MM.1S (cell line): ENCODE results near the gene NT5DC2.

Experiments used
- DNase-seq: peaks from one replicate; pipeline ENCODE4 v3.0.0-alpha.2; 2015
- H2AFZ ChIP-seq: fragments of 300-600 bp; sonication (generic); 2 replicates; pipeline ENCODE4 v1.6.0; 2016; ENCODE audit warnings: antibody characterized with exemption, low read length
- H3F3A ChIP-seq: fragments of 300-600 bp; sonication (generic); 2 replicates; pipeline ENCODE4 v1.6.1; 2016; ENCODE audit warnings: mild to moderate bottlenecking, antibody characterized with exemption, low read length, moderate library complexity, mixed read lengths; ENCODE audit not compliant: insufficient read depth
- H3K27ac ChIP-seq: fragments of 300-600 bp; sonication (generic); 2 replicates; pipeline ENCODE4 v1.5.1; 2016; ENCODE audit warnings: mild to moderate bottlenecking, low read length
- H3K27me3 ChIP-seq: fragments of 300-600 bp; sonication (generic); replicated peaks from 2 replicates; pipeline ENCODE4 v1.6.0; 2016; ENCODE audit warnings: low read length; ENCODE audit not compliant: insufficient read depth
- H3K36me3 ChIP-seq: fragments of 300-600 bp; sonication (generic); replicated peaks from 2 replicates; pipeline ENCODE4 v1.6.1; 2016; ENCODE audit warnings: mild to moderate bottlenecking, low read length, mixed read lengths; ENCODE audit not compliant: insufficient read depth
- H3K4me1 ChIP-seq: fragments of 300-600 bp; sonication (generic); 2 replicates; pipeline ENCODE4 v1.6.1; 2016; ENCODE audit warnings: low read length, mixed read lengths
- H3K4me2 ChIP-seq: fragments of 300-600 bp; sonication (generic); 2 replicates; pipeline ENCODE4 v1.6.0; 2016; ENCODE audit warnings: low read depth, low read length
- H3K4me3 ChIP-seq: fragments of 300-600 bp; sonication (generic); 2 replicates; pipeline ENCODE4 v1.5.1; 2016; ENCODE audit warnings: low read length, mixed read lengths
- H3K79me2 ChIP-seq: fragments of 300-600 bp; sonication (generic); 2 replicates; pipeline ENCODE4 v1.6.1; 2016; ENCODE audit warnings: mixed run types, low read length, mixed read lengths
- H3K9ac ChIP-seq: fragments of 300-600 bp; sonication (generic); 2 replicates; pipeline ENCODE4 v1.6.1; 2016; ENCODE audit warnings: low read length, mixed read lengths
- H3K9me2 ChIP-seq: fragments of 300-600 bp; sonication (generic); replicated peaks from 2 replicates; pipeline ENCODE4 v1.6.1; 2016; ENCODE audit warnings: mild to moderate bottlenecking, low read length, mixed read lengths; ENCODE audit not compliant: insufficient read depth
- H3K9me3 ChIP-seq: fragments of 300-600 bp; sonication (generic); replicated peaks from 2 replicates; pipeline ENCODE4 v1.6.1; 2016; ENCODE audit warnings: mild to moderate bottlenecking, low read length, mixed read lengths; ENCODE audit not compliant: insufficient read depth
- H4K20me1 ChIP-seq: fragments of 300-600 bp; sonication (generic); 2 replicates; pipeline ENCODE4 v1.6.1; 2016; ENCODE audit warnings: mild to moderate bottlenecking, low read length, moderate library complexity, mixed read lengths; ENCODE audit not compliant: insufficient read depth
- EZH2 ChIP-seq: fragments of 300-600 bp; sonication (generic); optimal IDR thresholded peaks from 2 replicates; pipeline ENCODE3; 2017; ENCODE audit warnings: low read depth, mild to moderate bottlenecking, antibody characterized with exemption, low read length, mixed read lengths
- EZH2phosphoT487 ChIP-seq: fragments of 300-600 bp; sonication (generic); IDR thresholded peaks from 2 replicates; pipeline ENCODE4 v1.6.1; 2018; ENCODE audit warnings: antibody characterized with exemption, low read length
- TF ChIP-seq, protein P1 (sequence below): fragments of 300-600 bp; sonication (generic); IDR thresholded peaks from 2 replicates; pipeline ENCODE4 v1.5.1; 2016; ENCODE audit warnings: antibody characterized with exemption, low read length, mixed read lengths

Gene NT5DC2

GRCh38 chr3:52529376-52530333 lies 4.0 kb downstream of the NT5DC2 start:
- Histone ChIP-seq H3K4me2 (no peak overlapping the region), H3K9me3 (no peaks in the 10 kb centered on the region), H3K36me3 (no peaks in the 10 kb centered on the region), H3K79me2 (no peaks in the 10 kb centered on the region), H2AFZ (no peak overlapping the region), H3F3A (0 out of 2 replicates have a peak, but pooled peaks cover under 1% of the 10 kb centered on the region), H3K9me2 (no peaks in the 10 kb centered on the region), H3K27me3 (no peaks in the 10 kb centered on the region), H3K9ac (no peak overlapping the region), H3K4me1 (no peaks in the 10 kb centered on the region), H3K27ac (no peak overlapping the region), H3K4me3 (no peak overlapping the region), H4K20me1 (no peaks in the 10 kb centered on the region)
- no peak for TF ChIP-seq EZH2
- TF ChIP-seq, protein P1, sequence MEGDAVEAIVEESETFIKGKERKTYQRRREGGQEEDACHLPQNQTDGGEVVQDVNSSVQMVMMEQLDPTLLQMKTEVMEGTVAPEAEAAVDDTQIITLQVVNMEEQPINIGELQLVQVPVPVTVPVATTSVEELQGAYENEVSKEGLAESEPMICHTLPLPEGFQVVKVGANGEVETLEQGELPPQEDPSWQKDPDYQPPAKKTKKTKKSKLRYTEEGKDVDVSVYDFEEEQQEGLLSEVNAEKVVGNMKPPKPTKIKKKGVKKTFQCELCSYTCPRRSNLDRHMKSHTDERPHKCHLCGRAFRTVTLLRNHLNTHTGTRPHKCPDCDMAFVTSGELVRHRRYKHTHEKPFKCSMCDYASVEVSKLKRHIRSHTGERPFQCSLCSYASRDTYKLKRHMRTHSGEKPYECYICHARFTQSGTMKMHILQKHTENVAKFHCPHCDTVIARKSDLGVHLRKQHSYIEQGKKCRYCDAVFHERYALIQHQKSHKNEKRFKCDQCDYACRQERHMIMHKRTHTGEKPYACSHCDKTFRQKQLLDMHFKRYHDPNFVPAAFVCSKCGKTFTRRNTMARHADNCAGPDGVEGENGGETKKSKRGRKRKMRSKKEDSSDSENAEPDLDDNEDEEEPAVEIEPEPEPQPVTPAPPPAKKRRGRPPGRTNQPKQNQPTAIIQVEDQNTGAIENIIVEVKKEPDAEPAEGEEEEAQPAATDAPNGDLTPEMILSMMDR = no peak
- no peak for TF ChIP-seq EZH2phosphoT487
- DNase-seq = no peak

- no peak for DNase-seq
- TF ChIP-seq EZH2phosphoT487 = no peak
- TF ChIP-seq EZH2 = no peak
- TF ChIP-seq, protein P1 = no peak
- Histone ChIP-seq H3K36me3 (no peaks in the 10 kb centered on the region), H3K9ac (no peak overlapping the region), H3K27ac (no peak overlapping the region), H4K20me1 (no peaks in the 10 kb centered on the region), H3K9me2 (no peaks in the 10 kb centered on the region), H3K4me2 (no peak overlapping the region), H3K9me3 (no peaks in the 10 kb centered on the region), H3K4me1 (no peaks in the 10 kb centered on the region), H3K4me3 (no peak overlapping the region), H3F3A (no peaks in the 10 kb centered on the region), H2AFZ (no peak overlapping the region), H3K27me3 (no peaks in the 10 kb centered on the region), H3K79me2 (no peaks in the 10 kb centered on the region)
These were observed 4.9 kb downstream of the NT5DC2 start for GRCh38 chr3:52528586-52529375.

GRCh38 chr3:52527732-52528585 lies 5.7 kb downstream of the NT5DC2 start:
- H3K4me1 ChIP-seq = no peaks in the 10 kb centered on the region
- H3K79me2 ChIP-seq = no peaks in the 10 kb centered on the region
- H3K4me3 ChIP-seq = no peak overlapping the region
- no peaks in the 10 kb centered on the region for H3K9me3 ChIP-seq
- no peak for DNase-seq
- no peaks in the 10 kb centered on the region for H4K20me1 ChIP-seq
- no peaks in the 10 kb centered on the region for H3K27me3 ChIP-seq
- H3F3A ChIP-seq = no peaks in the 10 kb centered on the region
- no peaks in the 10 kb centered on the region for H3K9me2 ChIP-seq
- no peak overlapping the region for H2AFZ ChIP-seq
- H3K9ac ChIP-seq = no peak overlapping the region
- no peak overlapping the region for H3K27ac ChIP-seq
- H3K36me3 ChIP-seq = no peaks in the 10 kb centered on the region
- TF ChIP-seq EZH2phosphoT487 (no peak), EZH2 (no peak)
- TF ChIP-seq, protein P1 = no peak
- no peak overlapping the region for H3K4me2 ChIP-seq
